ENCODE measurements around the gene ACTL8.

DNA sequence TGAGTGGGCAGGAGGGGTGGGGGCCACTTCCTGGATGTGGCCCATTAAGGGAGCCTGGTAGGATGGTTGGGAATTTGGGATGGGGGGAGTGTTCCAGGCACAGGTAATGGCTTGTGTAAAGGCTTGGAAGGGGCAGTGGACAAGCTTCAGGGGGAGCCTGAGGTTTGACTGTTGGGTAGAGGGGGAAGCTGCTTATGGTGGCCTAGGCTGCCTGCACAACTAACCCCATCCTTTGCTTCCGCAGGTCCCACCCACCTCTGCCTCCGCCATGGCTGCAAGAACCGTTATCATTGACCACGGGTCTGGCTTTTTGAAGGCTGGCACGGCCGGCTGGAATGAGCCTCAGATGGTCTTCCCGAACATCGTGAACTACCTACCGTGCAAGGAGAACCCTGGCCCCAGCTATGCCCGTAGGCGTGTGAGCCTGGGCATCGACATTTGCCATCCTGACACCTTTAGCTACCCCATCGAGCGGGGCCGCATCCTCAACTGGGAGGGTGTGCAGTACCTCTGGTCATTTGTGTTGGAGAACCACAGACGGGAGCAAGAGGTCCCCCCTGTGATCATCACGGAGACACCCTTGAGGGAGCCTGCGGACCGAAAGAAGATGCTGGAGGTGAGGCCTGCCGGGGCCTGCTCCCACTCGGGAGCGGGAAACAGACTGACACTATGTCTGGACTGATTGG, 67.8 kb downstream of the ACTL8 start:
- TF ChIP-seq, protein P1, sequence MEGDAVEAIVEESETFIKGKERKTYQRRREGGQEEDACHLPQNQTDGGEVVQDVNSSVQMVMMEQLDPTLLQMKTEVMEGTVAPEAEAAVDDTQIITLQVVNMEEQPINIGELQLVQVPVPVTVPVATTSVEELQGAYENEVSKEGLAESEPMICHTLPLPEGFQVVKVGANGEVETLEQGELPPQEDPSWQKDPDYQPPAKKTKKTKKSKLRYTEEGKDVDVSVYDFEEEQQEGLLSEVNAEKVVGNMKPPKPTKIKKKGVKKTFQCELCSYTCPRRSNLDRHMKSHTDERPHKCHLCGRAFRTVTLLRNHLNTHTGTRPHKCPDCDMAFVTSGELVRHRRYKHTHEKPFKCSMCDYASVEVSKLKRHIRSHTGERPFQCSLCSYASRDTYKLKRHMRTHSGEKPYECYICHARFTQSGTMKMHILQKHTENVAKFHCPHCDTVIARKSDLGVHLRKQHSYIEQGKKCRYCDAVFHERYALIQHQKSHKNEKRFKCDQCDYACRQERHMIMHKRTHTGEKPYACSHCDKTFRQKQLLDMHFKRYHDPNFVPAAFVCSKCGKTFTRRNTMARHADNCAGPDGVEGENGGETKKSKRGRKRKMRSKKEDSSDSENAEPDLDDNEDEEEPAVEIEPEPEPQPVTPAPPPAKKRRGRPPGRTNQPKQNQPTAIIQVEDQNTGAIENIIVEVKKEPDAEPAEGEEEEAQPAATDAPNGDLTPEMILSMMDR (IDR thresholded peaks at IDR 0.05): no peak
- TF ChIP-seq POLR2AphosphoS5 (IDR thresholded peaks at IDR 0.05; ENCODE audit: low read depth, low read length): no peak

Data from Panc1 (cell line).